ENCODE results near the gene TDRKH.
"Not testable (repeated sequence)": the region's sequence is repeated elsewhere in the genome, so short reads cannot be mapped to it uniquely, and the experiment has no call there.

The TDRKH gene

DNA sequence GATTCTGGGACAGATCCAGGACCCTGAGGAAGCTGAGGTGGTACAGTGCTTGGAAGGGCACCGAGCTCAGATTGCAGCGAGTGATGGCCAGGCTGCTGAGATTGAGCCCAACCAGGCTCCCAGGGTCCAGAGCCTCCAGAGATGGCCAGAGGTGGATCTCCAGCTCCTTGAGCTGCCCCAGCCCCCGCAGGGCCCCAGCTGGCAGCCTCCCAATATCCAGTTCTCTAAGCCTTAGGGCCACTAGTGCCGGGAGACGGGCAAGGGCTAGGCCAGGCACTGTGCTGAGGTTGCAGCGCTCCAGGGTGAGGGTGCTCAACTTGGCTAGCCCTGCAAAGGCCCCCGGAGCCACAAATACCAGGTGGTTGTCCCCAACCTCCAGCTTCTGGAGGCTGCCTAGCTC lies 11.5 kb upstream of the TDRKH start:
- DNase-seq (ENCODE audit: low read depth in 2 of 2) = no peak

DNA sequence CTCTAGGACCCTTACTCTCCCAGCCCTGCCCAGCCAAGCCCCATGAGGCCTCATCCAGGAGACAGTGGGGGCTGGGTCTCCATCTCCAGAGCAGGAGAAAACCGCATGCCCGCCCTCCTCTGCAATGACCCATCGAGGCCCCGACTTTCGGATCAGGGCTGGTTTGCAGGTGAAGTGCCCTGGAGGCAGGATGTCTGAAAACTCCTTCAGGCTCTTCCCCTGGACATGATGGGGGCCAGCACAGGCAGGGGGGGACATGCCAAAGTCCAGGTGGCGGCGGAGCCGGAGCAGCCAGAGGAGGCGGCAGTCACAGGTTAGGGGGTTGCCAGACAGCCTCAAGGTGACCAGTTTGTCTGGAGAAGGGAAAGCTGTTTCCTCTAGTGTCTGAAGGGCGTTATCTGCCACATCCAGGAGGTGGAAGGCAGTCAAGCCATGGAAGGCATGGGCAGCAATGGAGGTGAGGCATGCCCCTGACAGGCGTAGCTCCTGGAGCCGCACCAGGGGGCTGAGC lies 11.1 kb upstream of the TDRKH start:
- no peak for DNase-seq (ENCODE audit: low read depth in 2 of 2)

DNA sequence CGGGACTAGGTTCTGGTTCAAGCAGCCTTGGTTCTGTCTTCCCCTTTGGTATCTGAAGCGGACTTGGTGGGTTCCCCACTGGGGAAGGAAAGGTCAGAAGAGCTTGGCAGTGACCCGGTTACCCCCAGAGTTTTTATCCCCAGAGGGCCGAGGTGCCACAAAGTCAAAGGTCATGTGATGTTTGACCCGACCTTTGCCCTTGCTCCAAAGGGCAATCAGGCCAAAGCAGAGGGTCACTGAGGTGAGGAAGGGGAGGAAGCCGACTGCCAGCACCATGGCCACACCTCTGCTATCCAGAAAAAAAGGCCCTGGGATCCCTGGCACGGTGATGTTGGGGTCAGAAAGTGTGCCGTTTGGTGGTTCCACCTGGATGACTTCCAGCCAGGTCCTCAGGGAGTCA lies 10.5 kb upstream of the TDRKH start:
- DNase-seq (ENCODE audit: low read depth in 2 of 2) = no peak

DNA sequence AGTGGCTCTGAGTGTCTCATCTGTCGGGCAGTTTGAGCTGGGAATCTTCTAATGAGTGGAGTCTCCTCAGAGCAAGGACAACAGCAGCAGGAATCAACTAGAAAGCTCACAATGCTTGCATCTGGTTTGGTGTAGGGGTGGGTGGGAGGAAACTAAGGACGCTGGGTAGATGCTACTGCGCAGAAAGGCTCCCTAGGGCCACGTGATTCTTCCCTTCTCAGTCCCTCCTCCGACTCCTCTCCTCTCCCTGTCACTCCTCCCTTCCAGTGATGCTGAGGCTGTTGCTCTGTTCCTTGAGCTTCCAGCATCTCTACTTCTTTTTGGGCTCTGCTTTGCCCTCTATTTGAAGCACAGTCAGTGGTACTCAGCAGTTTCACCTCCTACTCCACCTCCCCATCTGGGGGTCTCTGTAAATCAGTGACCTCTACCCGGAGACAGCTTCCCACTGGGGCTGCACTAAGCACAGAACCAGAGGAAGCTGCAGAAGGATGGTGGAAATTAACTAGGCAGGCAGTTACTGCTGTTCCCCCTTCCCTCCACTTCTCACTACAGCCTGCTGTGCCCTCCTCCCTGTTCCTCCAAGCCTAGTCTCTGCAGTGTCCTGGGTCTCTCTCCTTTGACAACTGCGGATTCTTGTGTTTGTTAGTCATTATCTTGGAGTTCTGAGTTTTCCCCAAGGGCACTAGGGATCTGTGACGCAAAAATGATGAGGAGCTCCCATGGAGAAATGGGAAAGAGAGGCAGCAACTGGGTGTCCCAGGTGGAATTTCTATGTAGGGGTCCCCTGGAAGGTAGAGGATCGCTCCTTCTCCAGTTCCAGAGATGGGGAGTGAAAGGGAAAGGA lies 9.1 kb upstream of the TDRKH start:
- no peak for DNase-seq (ENCODE audit: low read depth in 2 of 2)

DNA sequence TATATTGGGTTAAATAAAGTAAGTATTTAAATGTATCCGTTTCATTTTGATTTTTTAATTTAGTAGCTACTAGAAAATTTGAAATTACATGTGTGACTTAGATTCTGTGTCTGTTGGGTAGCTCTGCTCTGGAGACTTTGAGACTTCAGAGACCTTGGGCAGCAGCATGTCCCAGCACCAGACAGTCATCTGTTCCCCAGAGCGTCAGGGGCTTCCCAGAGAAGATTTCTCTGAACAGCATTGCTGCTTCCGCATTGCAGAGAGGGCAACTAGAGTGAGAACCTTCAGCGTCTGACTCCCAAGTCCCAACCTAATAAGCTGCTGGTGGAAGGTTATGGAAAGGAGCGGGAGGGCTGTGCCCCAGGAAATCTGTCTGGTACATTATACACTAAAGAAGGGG lies 8.3 kb upstream of the TDRKH start:
- no peak for DNase-seq (ENCODE audit: low read depth in 2 of 2)

DNA sequence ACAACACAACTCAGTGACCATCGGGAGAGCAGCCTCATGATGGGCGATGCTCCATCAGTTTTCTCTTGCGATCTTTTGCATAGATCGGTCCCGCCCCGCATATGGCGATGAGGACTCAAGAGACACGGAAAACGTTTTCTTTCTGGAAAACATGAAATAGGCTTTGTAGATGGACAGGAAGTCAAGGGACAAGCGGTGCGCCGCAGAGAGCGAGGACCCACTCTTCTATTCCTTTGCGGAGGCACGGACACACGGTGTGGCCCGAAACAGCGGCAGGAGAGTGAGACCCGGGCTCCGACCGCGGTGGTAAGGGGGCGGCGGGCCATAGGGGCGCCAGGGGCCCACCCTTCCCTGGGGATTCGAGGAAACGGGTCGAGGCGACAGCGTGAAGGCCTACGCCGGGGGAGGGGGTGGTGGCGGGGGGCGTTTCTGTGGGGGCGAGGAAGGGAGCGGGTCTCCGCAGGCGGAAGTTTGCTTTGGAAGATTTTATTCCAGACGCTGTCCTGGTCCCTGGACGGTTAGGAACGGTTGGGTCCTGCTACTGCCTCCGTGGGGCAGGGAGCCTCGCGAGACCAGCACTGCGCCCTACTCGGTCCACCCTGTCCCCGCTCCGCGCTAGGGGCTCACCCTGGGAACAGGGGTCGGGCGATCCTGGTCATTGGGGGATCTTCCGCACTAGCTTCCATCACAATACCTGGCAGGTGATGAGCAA lies 796 bp upstream of the TDRKH start:
- DNase-seq (ENCODE audit: low read depth in 2 of 2) = no peak

DNA sequence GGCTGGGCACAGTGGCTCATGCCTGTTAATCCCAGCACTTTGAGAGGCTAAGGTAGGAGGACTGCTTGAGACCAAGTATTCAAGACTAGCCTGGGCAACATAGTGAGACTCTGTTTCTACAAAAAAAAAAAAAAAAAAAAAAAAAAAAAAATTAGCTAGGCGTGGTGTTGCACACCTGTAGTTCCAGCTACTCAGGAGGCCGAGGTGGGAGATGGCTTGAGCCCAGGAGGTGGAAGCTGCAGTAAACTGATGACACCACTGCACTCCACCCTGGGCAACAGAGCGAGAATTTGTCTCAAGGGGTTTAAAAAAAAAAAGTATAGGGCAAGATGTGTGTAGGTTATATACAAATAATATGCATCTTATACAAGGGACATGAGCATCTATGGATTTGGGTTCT lies 2.6 kb downstream of the TDRKH start:
- no peak for DNase-seq (ENCODE audit: low read depth in 2 of 2)

DNA sequence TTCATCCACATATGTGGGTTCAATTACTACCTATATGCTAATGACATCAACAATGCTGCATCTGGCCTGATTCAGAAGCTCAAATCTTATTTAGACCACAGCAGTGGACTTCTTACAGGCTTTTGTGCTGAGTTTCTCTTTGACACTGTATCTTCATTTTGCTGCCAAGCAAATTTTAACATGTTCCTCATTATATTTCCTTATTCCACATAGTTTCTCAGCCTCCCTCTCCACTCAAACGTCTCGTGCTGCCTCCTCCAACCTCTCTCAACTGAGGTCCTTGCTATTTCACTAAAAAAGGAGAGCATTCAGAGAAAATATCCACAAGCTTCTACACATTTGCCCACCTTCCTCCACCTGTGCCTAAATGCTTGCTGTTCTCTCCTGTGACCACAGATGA lies 6.5 kb downstream of the TDRKH start:
- DNase-seq (ENCODE audit: low read depth in 2 of 2) = no peak

DNA sequence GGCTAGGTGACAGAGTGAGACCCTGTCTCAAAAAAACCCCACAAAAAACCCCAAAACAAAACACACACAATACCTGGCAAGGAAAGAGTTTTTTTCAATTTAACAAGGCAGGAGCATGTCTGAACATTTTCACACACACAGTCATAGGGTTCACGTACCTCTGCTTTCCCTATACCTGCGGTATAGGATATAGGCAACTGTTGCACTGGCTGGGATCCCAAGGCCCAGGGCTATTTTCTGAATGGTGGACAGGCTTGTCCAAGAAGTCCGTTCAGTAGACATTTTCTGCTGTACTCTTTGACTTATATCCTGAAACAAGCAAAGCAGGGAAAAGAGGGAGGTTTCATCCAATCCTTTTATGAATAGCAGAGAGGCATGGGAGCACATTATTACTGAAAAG lies 7.6 kb downstream of the TDRKH start:
- no peak for DNase-seq (ENCODE audit: low read depth in 2 of 2)

DNA sequence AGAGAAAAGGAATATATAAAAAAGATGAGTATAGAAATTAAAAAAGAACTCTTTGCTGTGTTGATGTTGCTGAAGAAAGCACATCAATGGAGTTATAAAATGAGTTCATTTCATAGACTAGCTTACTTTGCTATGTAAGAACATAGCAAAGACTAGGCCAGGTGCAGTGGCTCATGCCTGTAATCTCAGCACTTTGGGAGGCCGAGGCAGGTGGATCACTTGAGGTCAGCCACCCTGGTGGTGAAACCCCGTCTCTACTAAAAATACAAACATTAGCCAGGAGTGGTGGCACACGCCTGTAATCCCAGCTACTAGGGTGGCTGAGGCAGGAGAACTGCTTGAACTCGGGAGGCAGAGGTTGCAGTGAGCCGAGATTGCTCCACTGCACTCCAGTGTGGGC lies 8.3 kb downstream of the TDRKH start:
- not testable (repeated sequence) for DNase-seq (ENCODE audit: low read depth in 2 of 2)

DNA sequence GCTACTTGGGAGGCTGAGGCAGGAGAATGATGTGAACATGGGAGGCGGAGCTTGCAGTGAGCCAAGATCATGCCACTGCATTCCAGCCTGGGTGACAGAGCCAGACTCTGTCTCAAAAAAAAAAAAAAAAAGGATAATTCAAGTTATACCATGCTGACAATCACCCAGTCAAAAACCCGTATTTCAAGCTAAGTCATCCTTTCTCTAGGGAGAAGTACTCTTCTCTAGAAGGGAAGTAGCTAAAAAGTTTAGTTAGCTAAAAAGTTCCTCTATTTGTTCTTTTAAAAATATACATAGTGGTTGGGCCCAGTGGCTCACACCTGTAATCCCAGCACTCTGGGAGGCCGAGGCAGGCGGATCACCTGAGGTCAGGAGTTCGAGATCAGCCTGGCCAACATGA lies 9.6 kb downstream of the TDRKH start:
- DNase-seq (ENCODE audit: low read depth in 2 of 2) = not testable (repeated sequence)

DNA sequence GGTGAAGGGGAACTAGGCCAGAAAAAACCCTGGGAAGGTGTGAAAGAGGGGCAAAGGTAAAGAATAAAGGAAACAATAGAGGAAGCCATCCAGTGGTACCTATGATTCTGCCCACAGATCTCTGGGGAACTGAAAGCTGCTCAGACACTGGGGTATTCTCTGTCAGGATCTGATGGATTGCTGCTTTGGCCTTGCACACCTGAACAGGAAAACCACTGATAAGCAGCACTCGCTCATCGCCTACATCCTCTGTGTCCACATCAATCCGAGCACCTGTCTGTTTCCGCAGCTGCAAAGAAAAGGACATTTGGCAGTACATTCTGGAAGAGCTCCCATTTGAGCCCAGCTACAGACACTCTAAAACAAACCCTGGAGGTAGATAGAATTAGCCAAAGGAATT lies 10.4 kb downstream of the TDRKH start:
- no peak for DNase-seq (ENCODE audit: low read depth in 2 of 2)

DNA sequence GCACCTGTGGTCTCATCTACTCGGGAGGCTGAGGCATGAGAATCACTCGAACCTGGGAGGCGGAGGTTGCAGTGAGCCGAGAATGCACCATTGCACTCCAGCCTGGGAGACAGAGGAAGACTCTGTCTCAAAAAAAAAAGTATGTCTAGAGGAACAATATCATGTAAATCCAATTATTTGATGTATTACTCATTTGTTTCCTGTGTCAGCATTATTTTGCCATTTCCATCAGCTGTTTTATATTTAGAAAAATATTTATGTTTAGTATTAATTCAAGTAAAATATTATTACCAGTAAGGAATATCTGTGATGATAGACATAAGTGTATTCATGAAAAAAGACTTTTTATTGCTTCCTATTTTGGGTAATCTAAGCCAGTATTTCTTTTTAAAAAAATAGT lies 13.0 kb downstream of the TDRKH start:
- DNase-seq (ENCODE audit: low read depth in 2 of 2) = no peak

DNA sequence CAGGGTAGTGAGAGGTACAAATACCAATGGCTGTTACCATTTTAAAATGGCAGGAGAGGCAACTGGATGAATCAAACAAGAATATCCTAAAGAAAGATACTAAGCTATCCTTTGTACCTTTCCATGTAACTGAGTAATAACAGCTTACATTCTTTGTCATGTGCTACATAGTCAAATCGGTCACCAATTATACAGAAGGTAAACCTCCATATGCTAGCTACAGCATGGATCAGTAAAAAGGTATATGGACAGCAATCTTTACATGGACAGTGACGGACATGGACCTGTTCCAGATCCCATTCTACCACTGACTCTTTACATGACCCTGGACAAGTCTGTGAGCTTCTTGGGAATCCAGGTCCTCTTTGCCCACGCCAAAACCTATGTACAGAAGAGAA lies 13.6 kb downstream of the TDRKH start:
- no peak for DNase-seq (ENCODE audit: low read depth in 2 of 2)

DNA sequence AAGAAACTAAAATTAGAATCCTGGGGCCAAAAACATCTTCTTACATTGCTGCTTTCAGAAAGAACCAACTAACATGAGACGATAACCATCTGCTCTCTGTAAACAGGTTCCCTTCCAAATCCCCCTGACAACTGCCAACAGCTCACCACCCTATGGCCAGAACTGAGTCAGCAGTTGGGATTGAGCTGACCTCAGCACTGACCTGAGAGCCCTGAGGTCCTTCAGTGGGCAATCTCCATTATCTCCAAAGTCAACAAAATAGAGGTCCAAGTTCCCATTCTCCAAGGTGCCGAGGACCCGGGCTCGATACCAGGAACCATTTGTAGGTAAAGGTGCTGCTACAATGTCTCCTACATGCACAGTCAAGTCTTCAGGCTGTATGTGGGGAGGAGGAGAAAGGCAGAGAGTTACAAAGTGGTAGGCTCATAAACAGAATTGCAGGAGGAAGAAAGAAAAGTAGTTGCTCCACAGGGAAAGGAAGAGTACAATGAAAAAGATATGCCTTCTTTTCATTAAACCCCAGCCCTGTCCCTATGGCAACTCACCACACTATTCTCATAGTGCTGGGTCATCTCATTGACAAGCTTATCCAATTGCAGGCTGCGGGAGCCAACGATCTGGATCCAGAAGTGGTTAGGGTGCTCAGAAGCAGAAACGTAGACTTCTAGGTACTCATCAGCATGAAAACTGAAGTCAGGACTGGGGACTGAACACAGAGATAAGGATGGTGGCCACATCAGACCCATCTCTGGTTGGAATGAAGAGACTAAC lies 14.2 kb downstream of the TDRKH start:
- DNase-seq (ENCODE audit: low read depth in 2 of 2) = no peak

DNA sequence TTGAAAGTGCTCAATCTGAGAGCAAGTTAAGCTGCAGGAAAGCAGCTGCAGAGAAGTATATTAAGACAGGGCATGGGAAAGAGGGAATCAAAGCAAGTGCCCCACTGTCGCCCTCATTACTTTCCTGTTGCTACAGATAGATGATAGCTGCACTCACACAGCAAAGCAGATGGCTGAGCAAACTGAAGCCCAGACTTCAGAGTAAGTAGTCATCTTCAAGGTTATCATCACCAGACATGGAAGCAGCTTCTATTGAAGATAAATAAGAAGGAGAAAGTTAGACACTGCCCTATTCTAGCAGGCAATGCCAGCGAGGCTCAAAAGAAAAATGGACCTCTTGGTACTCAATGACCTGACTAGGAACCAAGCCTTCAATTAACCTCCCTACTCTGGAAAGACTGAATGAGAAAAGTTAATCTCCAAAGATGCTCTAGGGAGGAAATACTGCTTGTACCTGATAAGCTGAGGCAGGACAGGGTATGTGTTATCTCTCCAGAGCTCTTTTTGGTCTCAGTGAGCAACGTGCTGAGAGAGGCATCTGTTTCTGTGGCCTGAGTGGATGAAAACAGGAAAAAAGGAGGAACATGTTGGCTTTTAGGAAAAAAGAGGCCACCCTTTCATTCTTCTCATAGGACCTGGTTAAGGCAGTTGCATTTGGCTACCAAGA lies 15.9 kb downstream of the TDRKH start:
- no peak for DNase-seq (ENCODE audit: low read depth in 2 of 2)

DNA sequence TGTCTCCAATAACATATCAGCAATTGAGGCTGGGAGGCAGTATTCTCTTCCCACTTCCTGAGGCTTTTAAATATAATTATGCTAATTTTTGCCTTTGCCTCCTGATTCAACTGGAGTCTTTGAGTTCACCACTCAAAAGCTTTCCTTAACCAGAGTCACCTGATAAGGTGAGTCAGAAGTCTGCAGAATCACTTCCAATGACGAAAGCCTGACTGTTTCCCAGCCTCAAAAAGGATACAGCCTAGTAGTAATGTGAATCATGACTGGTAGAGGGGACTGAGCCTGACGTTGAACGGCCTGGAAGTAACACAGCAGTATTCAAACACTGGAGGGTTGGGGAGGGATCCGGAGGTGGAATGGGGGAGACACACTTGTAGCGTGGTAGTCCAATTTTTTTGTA lies 16.6 kb downstream of the TDRKH start:
- no peak for DNase-seq (ENCODE audit: low read depth in 2 of 2)

DNA sequence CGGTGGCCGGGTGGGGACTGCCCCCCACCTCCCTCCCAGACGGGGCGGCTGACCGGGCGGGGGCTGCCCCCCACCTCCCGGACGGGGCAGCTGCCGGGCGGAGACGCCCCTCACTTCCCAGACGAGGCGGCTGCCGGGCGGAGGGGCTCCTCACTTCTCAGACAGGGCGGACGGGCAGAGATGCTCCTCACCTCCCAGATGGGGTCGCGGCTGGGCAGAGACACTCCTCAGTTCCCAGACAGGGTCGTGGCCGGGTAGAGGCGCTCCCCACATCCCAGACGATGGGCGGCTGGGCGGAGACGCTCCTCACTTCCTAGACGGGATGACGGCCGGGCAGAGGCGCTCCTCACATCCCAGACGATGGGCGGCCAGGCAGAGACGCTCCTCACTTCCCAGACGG lies 21.0 kb downstream of the TDRKH start:
- not testable (repeated sequence) for DNase-seq (ENCODE audit: low read depth in 2 of 2)

DNA sequence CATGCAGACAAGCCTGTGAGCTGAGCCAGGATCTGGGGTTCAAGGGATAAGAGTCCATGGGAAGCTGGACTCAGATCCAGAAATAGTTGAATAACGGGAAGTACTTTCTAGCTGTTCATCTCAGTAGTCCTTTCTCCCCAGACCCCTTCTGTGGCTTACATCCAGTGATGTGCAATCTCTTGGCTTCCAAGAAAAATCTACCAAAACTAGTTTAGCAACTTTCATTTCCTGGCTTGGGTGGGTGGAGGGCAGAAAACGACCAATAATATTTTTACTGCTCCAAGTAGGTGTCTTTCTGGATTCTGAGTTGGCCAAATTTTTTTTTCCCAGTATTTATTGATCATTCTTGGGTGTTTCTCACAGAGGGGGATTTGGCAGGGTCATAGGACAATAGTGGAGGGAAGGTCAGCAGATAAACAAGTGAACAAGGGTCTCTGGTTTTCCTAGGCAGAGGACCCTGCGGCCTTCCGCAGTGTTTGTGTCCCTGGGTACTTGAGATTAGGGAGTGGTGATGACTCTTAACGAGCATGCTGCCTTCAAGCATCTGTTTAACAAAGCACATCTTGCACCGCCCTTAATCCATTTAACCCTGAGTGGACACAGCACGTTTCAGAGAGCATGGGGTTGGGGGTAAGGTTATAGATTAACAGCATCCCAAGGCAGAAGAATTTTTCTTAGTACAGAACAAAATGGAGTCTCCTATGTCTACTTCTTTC lies 21.8 kb downstream of the TDRKH start:
- not testable (repeated sequence) for DNase-seq (ENCODE audit: low read depth in 2 of 2)

DNA sequence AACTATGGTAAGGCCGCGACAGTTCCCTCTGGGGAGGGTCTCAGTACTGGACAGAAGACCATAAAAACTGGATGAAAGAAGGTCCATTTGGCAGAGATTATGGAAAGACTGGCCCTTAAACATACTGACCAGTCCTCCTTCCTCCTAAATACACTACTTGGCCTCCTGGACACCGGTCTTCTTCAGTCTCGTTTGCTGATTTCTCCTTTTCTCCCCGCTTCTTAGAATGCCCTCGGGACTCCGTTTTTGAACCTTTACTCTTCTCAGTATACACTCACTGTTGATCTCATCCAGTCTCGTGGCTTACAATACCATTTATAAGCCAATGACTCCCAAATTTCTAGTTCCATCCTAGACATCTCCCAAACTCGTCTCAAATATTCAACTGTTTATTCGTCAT lies 26.3 kb downstream of the TDRKH start:
- no peak for DNase-seq (ENCODE audit: low read depth in 2 of 2)
